A673 (cell line): Measurements from ENCODE around the gene DCLRE1A. TPM values are rescaled to one million over a fixed set of nuclear protein-coding genes. Genes with fewer than 3 reads are reported as not detected.

Source experiments
- BruUV-seq: library from RNA; stranded (reverse); fragments of 400-500 nt; replicated peaks from 2 replicates; lab custom pipeline; 2021; lab: Mats Ljungman, UMichigan
- CTCF ChIA-PET: fragments of 300-600 bp; sonication (Branson Sonifier 250); formaldehyde crosslinking; loops from one replicate; lab custom pipeline; 2022; ENCODE audit warnings: antibody characterized with exemption; lab: Charles Lee
- POLR2A ChIA-PET: fragments of 300-600 bp; sonication (Branson Sonifier 250); formaldehyde crosslinking; loops from one replicate; lab custom pipeline; 2022; ENCODE audit warnings: antibody characterized with exemption; ENCODE audit not compliant: low non-redundant PET; lab: Charles Lee
- DNase-seq: peaks from one replicate; pipeline ENCODE4 v3.0.0-alpha.2; 2015; ENCODE audit warnings: low spot score
- H3K27ac ChIP-seq: fragments of 200-600 bp; sonication (generic); 2 replicates; pipeline ENCODE4 v1.5.1; 2016; ENCODE audit warnings: mixed run types, low read depth, mild to moderate bottlenecking, mixed read lengths, antibody characterized with exemption, low read length; ENCODE audit not compliant: poor library complexity, severe bottlenecking
- H3K27me3 ChIP-seq: fragments of 200-600 bp; sonication (generic); replicated peaks from 2 replicates; pipeline ENCODE4 v1.6.1; 2017; ENCODE audit warnings: mixed run types, low read depth, mild to moderate bottlenecking, mixed read lengths, antibody characterized with exemption, low read length; ENCODE audit not compliant: insufficient read depth, poor library complexity
- H3K36me3 ChIP-seq: fragments of 200-600 bp; sonication (generic); 2 replicates; pipeline ENCODE4 v1.6.1; 2016; ENCODE audit warnings: mixed run types, mild to moderate bottlenecking, mixed read lengths, antibody characterized with exemption, low read length; ENCODE audit not compliant: insufficient read depth, poor library complexity, severe bottlenecking
- H3K4me1 ChIP-seq: fragments of 200-600 bp; sonication (generic); 2 replicates; pipeline ENCODE4 v1.6.1; 2017; ENCODE audit warnings: mixed run types, mild to moderate bottlenecking, mixed read lengths, antibody characterized with exemption, low read length; ENCODE audit not compliant: insufficient read depth, poor library complexity, severe bottlenecking
- H3K4me3 ChIP-seq: fragments of 200-600 bp; sonication (generic); 2 replicates; pipeline ENCODE4 v1.5.1; 2016; ENCODE audit warnings: low read depth, mixed run types, mild to moderate bottlenecking, mixed read lengths, low read length; ENCODE audit not compliant: poor library complexity, severe bottlenecking
- H3K9me3 ChIP-seq: fragments of 200-600 bp; sonication (generic); 2 replicates; pipeline ENCODE4 v1.6.1; 2016; ENCODE audit warnings: mixed run types, low read depth, mild to moderate bottlenecking, mixed read lengths, antibody characterized with exemption, low read length; ENCODE audit not compliant: poor library complexity, severe bottlenecking
- CTCF ChIP-seq: fragments of 300-800, 200-600 bp; sonication (generic); conservative IDR thresholded peaks from 2 replicates; pipeline ENCODE4 v1.5.1; 2017; ENCODE audit warnings: low read depth, mild to moderate bottlenecking, antibody characterized with exemption, low read length, moderate library complexity, mixed read lengths
- EZH2 ChIP-seq: fragments of 200-600 bp; sonication (generic); IDR thresholded peaks from 2 replicates; pipeline ENCODE4 v1.6.1; 2017; ENCODE audit warnings: borderline replicate concordance, low read depth, mild to moderate bottlenecking, mixed read lengths, antibody characterized with exemption, low read length; ENCODE audit not compliant: poor library complexity, severe bottlenecking
- intact Hi-C: fragments of 100-400 bp; cut with micrococcal nuclease; formaldehyde crosslinking; loops from one replicate; pipeline ENCODE4 v1.10.0; 2022; ENCODE audit not compliant: unreplicated experiment
- total RNA-seq: library from RNA; stranded (reverse); gene quantifications from 2 replicates; pipeline ENCODE4 v1.2.3, GENCODE V29; 2021

Gene DCLRE1A
- total RNA-seq, 1 experiment from 2014 or later: 75.6 TPM

- BruUV-seq: no TSS peak
- H3K4me3 ChIP-seq: no peak overlapping the region
- peaks cover 5% of the 10 kb centered on the region for H3K4me1 ChIP-seq
- peaks cover 17% of the 10 kb centered on the region for H3K9me3 ChIP-seq
- TF ChIP-seq CTCF: no peak
- TF ChIP-seq EZH2: no peak
- no peak overlapping the region for H3K27ac ChIP-seq
- H3K27me3 ChIP-seq: no peaks in the 10 kb centered on the region
- H3K36me3 ChIP-seq: peaks cover 26% of the 10 kb centered on the region
- CTCF ChIA-PET: interaction anchor here (0.6 kb wide), 1 partner anchor 154 kb away, joined by 4 read pairs; no protein-coding TSS in a partner anchor
- intact Hi-C loops: no loop called here
- POLR2A ChIA-PET: no interaction called here
- DNase-seq: no peak
These were observed 22.6 kb upstream of the DCLRE1A start for GRCh38 chr10:113876461-113876860.

GRCh38 chr10:113875212-113875611 lies 21.3 kb upstream of the DCLRE1A start:
- ChIA-PET POLR2A (no interaction called here), CTCF (no interaction called here)
- DNase-seq: no peak
- Histone ChIP-seq H3K4me1 (peaks cover 5% of the 10 kb centered on the region), H3K4me3 (no peak overlapping the region), H3K27ac (no peak overlapping the region), H3K9me3 (peaks cover 17% of the 10 kb centered on the region), H3K27me3 (no peaks in the 10 kb centered on the region), H3K36me3 (peaks cover 26% of the 10 kb centered on the region)
- TF ChIP-seq CTCF: no peak
- intact Hi-C loops: no loop called here
- no TSS peak for BruUV-seq

GRCh38 chr10:113872139-113873030 lies 18.5 kb upstream of the DCLRE1A start:
- no peaks in the 10 kb centered on the region for H3K27me3 ChIP-seq
- H3K27ac ChIP-seq: no peak overlapping the region
- peaks cover 26% of the 10 kb centered on the region for H3K36me3 ChIP-seq
- TF ChIP-seq CTCF (no peak), EZH2 (no peak)
- no peak overlapping the region for H3K4me3 ChIP-seq
- no TSS peak for BruUV-seq
- DNase-seq: no peak
- ChIA-PET POLR2A (no interaction called here), CTCF (no interaction called here)
- peaks cover 17% of the 10 kb centered on the region for H3K9me3 ChIP-seq
- H3K4me1 ChIP-seq: peaks cover 10% of the 10 kb centered on the region
- intact Hi-C loops: no loop called here
